ENCODE measurements around the gene TRMU.

TRMU gene

GRCh38 chr22:46379066-46379930, 43.8 kb downstream of the TRMU start:
- TF ChIP-seq CTCF (IDR thresholded peaks at IDR 0.05; ENCODE audit: control insufficient read depth, extremely low read depth, insufficient read depth), result no peak
- DNase-seq (ENCODE audit: low read depth), result no peak
- no peak overlapping the region for H3K4me3 ChIP-seq (ENCODE audit: low read depth, low read length)

GRCh38 chr22:46380069-46380468, 44.6 kb downstream of the TRMU start:
- no peak overlapping the region for H3K4me3 ChIP-seq (ENCODE audit: low read depth, low read length)
- no peak for TF ChIP-seq CTCF (IDR thresholded peaks at IDR 0.05; ENCODE audit: control insufficient read depth, extremely low read depth, insufficient read depth)
- no peak for DNase-seq (ENCODE audit: low read depth)

- no peak for DNase-seq (ENCODE audit: low read depth)
- H3K4me3 ChIP-seq (ENCODE audit: low read depth, low read length), result no peak overlapping the region
- TF ChIP-seq CTCF (IDR thresholded peaks at IDR 0.05; ENCODE audit: control insufficient read depth, extremely low read depth, insufficient read depth), result no peak
Observed at GRCh38 chr22:46380581-46380980, 45.1 kb downstream of the TRMU start.

- H3K4me3 ChIP-seq (ENCODE audit: low read depth, low read length), result no peak overlapping the region
- DNase-seq (ENCODE audit: low read depth), result no peak
- TF ChIP-seq CTCF (IDR thresholded peaks at IDR 0.05; ENCODE audit: control insufficient read depth, extremely low read depth, insufficient read depth), result no peak
Observed at GRCh38 chr22:46381142-46381541, 45.6 kb downstream of the TRMU start.

GRCh38 chr22:46381731-46382130, 46.2 kb downstream of the TRMU start:
- H3K4me3 ChIP-seq (ENCODE audit: low read depth, low read length), result no peak overlapping the region
- no peak for TF ChIP-seq CTCF (IDR thresholded peaks at IDR 0.05; ENCODE audit: control insufficient read depth, extremely low read depth, insufficient read depth)
- DNase-seq (ENCODE audit: low read depth), result no peak

- DNase-seq (ENCODE audit: low read depth), result no peak
- no peak overlapping the region for H3K4me3 ChIP-seq (ENCODE audit: low read depth, low read length)
- no peak for TF ChIP-seq CTCF (IDR thresholded peaks at IDR 0.05; ENCODE audit: control insufficient read depth, extremely low read depth, insufficient read depth)
Observed at GRCh38 chr22:46382524-46382923, 47.0 kb downstream of the TRMU start.

GRCh38 chr22:46386312-46386711, 50.8 kb downstream of the TRMU start:
- TF ChIP-seq CTCF (IDR thresholded peaks at IDR 0.05; ENCODE audit: control insufficient read depth, extremely low read depth, insufficient read depth), result no peak
- H3K4me3 ChIP-seq (ENCODE audit: low read depth, low read length), result no peak overlapping the region
- no peak for DNase-seq (ENCODE audit: low read depth)
